Chondrocyte (in vitro differentiated cells): ENCODE measurements around the gene KANTR. TPM values are rescaled to one million over a fixed set of nuclear protein-coding genes. Genes with fewer than 3 reads are reported as not detected.

Experiments
- DNase-seq: peaks from one replicate; pipeline ENCODE4 v3.0.0; 2021; ENCODE audit warnings: mixed read lengths, low spot score
- H3K27ac Mint-ChIP-seq: one replicate; pipeline ENCODE4 v1.8.0; 2021; ENCODE audit warnings: mild to moderate bottlenecking, moderate library complexity, mixed read lengths; ENCODE audit not compliant: unreplicated experiment
- H3K27me3 Mint-ChIP-seq: 2 replicates; pipeline ENCODE4 v1.8.0; 2021; ENCODE audit warnings: low read depth, mixed read lengths
- H3K36me3 Mint-ChIP-seq: 2 replicates; pipeline ENCODE4 v1.8.0; 2021; ENCODE audit warnings: low read depth, mixed read lengths
- H3K4me1 Mint-ChIP-seq: 2 replicates; pipeline ENCODE4 v1.8.0; 2021; ENCODE audit warnings: low read depth, mild to moderate bottlenecking, mixed read lengths
- H3K4me3 Mint-ChIP-seq: one replicate; pipeline ENCODE4 v1.8.0; 2021; ENCODE audit warnings: mild to moderate bottlenecking, moderate library complexity, mixed read lengths; ENCODE audit not compliant: unreplicated experiment
- H3K9me3 Mint-ChIP-seq: 2 replicates; pipeline ENCODE4 v1.8.0; 2021; ENCODE audit warnings: low read depth, mixed read lengths
- CTCF ChIP-seq: fragments of 200-600 bp; sonication (generic); IDR thresholded peaks from 2 replicates; pipeline ENCODE4 v1.5.0; 2021; ENCODE audit warnings: antibody characterized with exemption, mild to moderate bottlenecking, moderate library complexity
- total RNA-seq: library from RNA; stranded (reverse); gene quantifications from 3 replicates; pipeline ENCODE4 v1.2.1, GENCODE V29; 2021

KANTR gene
- total RNA-seq, 1 donor from 2014 or later: 6.6 TPM

GRCh38 chrX:53093177-53093655 lies 726 bp upstream of the KANTR start:
- H3K36me3 Mint-ChIP-seq: no peaks in the 10 kb centered on the region
- H3K4me1 Mint-ChIP-seq: peaks cover 16% of the 10 kb centered on the region
- peak overlapping the region; percentile 91 for H3K27ac Mint-ChIP-seq
- no peak for DNase-seq
- peak overlapping the region; percentile 75 for H3K4me3 Mint-ChIP-seq
- no peaks in the 10 kb centered on the region for H3K27me3 Mint-ChIP-seq
- H3K9me3 Mint-ChIP-seq: no peaks in the 10 kb centered on the region
- peak; percentile 79 for TF ChIP-seq CTCF

DNA sequence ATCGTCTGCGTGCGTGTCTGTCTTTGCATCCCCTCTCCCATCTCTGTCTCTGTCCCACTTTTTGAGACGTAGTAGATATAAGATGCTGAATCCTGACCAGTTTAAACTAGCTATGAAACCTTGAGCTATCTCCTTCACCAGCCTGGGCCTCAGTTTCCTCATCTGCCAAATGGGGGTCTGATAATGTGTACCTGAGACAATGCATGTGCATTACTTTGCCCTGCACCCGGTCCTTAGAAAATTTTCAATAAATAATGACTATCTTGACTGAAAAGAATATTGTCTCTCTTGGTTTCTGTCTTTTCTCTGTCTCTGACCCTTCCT lies 602 bp downstream of the KANTR start:
- no peak for TF ChIP-seq CTCF
- no peak for DNase-seq
- peaks cover 9% of the 10 kb centered on the region for H3K4me1 Mint-ChIP-seq
- H3K27me3 Mint-ChIP-seq: no peaks in the 10 kb centered on the region
- peaks cover 5% of the 10 kb centered on the region for H3K36me3 Mint-ChIP-seq
- H3K4me3 Mint-ChIP-seq: peak overlapping the region; percentile 75
- peaks cover 2% of the 10 kb centered on the region for H3K9me3 Mint-ChIP-seq
- peak overlapping the region; percentile 91 for H3K27ac Mint-ChIP-seq

- no peak overlapping the region for H3K27ac Mint-ChIP-seq
- H3K4me3 Mint-ChIP-seq: no peak overlapping the region
- peaks cover 4% of the 10 kb centered on the region for H3K9me3 Mint-ChIP-seq
- no peaks in the 10 kb centered on the region for H3K27me3 Mint-ChIP-seq
- H3K36me3 Mint-ChIP-seq: peaks cover 6% of the 10 kb centered on the region
- no peak for DNase-seq
- peaks cover 9% of the 10 kb centered on the region for H3K4me1 Mint-ChIP-seq
- no peak for TF ChIP-seq CTCF
Measured at GRCh38 chrX:53095796-53096195, 1.9 kb downstream of the KANTR start.

GRCh38 chrX:53114864-53115549 lies 21.1 kb downstream of the KANTR start:
- no peak for TF ChIP-seq CTCF
- Mint-ChIP-seq H3K36me3 (no peaks in the 10 kb centered on the region), H3K9me3 (no peaks in the 10 kb centered on the region), H3K27me3 (no peaks in the 10 kb centered on the region), H3K27ac (no peak overlapping the region), H3K4me1 (no peaks in the 10 kb centered on the region), H3K4me3 (no peak overlapping the region)
- no peak for DNase-seq

GRCh38 chrX:53115550-53115874 lies 21.6 kb downstream of the KANTR start:
- no peak for DNase-seq
- Mint-ChIP-seq H3K4me1 (no peaks in the 10 kb centered on the region), H3K27ac (no peak overlapping the region), H3K4me3 (no peak overlapping the region), H3K27me3 (no peaks in the 10 kb centered on the region), H3K9me3 (no peaks in the 10 kb centered on the region), H3K36me3 (no peaks in the 10 kb centered on the region)
- TF ChIP-seq CTCF: no peak
